CD14-positive monocyte (primary cell): ENCODE results near the gene IL1B. TPM values are rescaled to one million over a fixed set of nuclear protein-coding genes. Genes with fewer than 3 reads are reported as not detected.
A peak's percentile ranks its signal among the peaks of the same experiment; 100 is the strongest.

ENCODE experiments used
- DNase-seq, 3 donors: peaks; one replicate each; pipeline ENCODE4 v3.0.0-alpha.2; 2011 to 2022
- H2AFZ ChIP-seq: 2 replicates; pipeline ENCODE4 v1.6.0; 2012; ENCODE audit warnings: mild to moderate bottlenecking, low read depth, low read length, inconsistent platforms; ENCODE audit not compliant: insufficient read depth, poor library complexity, severe bottlenecking
- H3K27ac ChIP-seq, 2 donors: 1 replicate in 1 of 2; 2 replicates in 1 of 2; pipeline ENCODE4 v1.5.1; 2012 to 2013; ENCODE audit warnings: low read length in 2 of 2, control low read depth in 1 of 2, inconsistent platforms in 1 of 2, low read depth in 1 of 2, mild to moderate bottlenecking in 1 of 2
- H3K27me3 ChIP-seq, 2 donors: one replicate each; pipeline versions ENCODE4 v1.6.0 to v1.6.1; 2011 to 2013; ENCODE audit warnings: low read length in 2 of 2; ENCODE audit not compliant: control insufficient read depth in 2 of 2, insufficient read depth in 2 of 2
- H3K36me3 ChIP-seq, 2 donors: replicated peaks in 1 of 2; 1 replicate in 1 of 2; 2 replicates in 1 of 2; pipeline versions ENCODE4 v1.5.1 to v1.6.1; 2012 to 2013; ENCODE audit warnings: low read length in 2 of 2, control low read depth in 1 of 2, inconsistent platforms in 1 of 2, mild to moderate bottlenecking in 1 of 2; ENCODE audit not compliant: insufficient read depth in 2 of 2, control insufficient read depth in 1 of 2
- H3K4me1 ChIP-seq, 2 donors: 1 replicate in 1 of 2; 2 replicates in 1 of 2; pipeline versions ENCODE4 v1.5.1 to v1.6.1; 2012 to 2013; ENCODE audit warnings: low read length in 2 of 2, control low read depth in 1 of 2, inconsistent platforms in 1 of 2, mild to moderate bottlenecking in 1 of 2, moderate library complexity in 1 of 2; ENCODE audit not compliant: insufficient read depth in 2 of 2, control insufficient read depth in 1 of 2
- H3K4me2 ChIP-seq: replicated peaks from 2 replicates; pipeline ENCODE3; 2012; ENCODE audit warnings: low read length, moderate library complexity, mild to moderate bottlenecking; ENCODE audit not compliant: poor library complexity, severe bottlenecking; ENCODE audit errors: extremely low read depth
- H3K4me3 ChIP-seq, 3 experiments: fragments of 200-600 bp in 1 of 3; sonication (generic) in 1 of 3; replicated peaks in 1 of 3; 1 replicate in 2 of 3; 2 replicates in 1 of 3; pipeline ENCODE4 v1.5.1; 2011 to 2013; ENCODE audit warnings: low read length in 3 of 3, mild to moderate bottlenecking in 3 of 3, control low read depth in 2 of 3, low read depth in 2 of 3, inconsistent platforms in 1 of 3, moderate library complexity in 1 of 3
- H3K79me2 ChIP-seq: 2 replicates; pipeline ENCODE4 v1.6.0; 2012; ENCODE audit warnings: mild to moderate bottlenecking, control low read depth, inconsistent platforms, low read length, moderate library complexity; ENCODE audit not compliant: insufficient read depth
- H3K9ac ChIP-seq: 2 replicates; pipeline ENCODE4 v1.6.0; 2017; ENCODE audit warnings: low read length, mild to moderate bottlenecking; ENCODE audit not compliant: insufficient read depth, poor library complexity, severe bottlenecking
- H3K9me3 ChIP-seq, 2 donors: replicated peaks in 1 of 2; 1 replicate in 1 of 2; 2 replicates in 1 of 2; pipeline versions ENCODE4 v1.5.1 to v1.6.1; 2012 to 2013; ENCODE audit warnings: low read length in 2 of 2, control low read depth in 1 of 2; ENCODE audit not compliant: control insufficient read depth in 1 of 2, insufficient read depth in 1 of 2
- H4K20me1 ChIP-seq: 2 replicates; pipeline ENCODE4 v1.6.0; 2012; ENCODE audit warnings: mild to moderate bottlenecking, low read length, control low read depth, moderate library complexity; ENCODE audit not compliant: insufficient read depth
- H3K27ac Mint-ChIP-seq, 7 donors: one replicate each; pipeline ENCODE4 v1.8.0; 2020; ENCODE audit warnings: mild to moderate bottlenecking in 7 of 7, mixed read lengths in 7 of 7, moderate library complexity in 6 of 7, inconsistent platforms in 2 of 7
- H3K27me3 Mint-ChIP-seq, 3 donors: one replicate each; pipeline ENCODE4 v1.8.0; 2021 to 2022; ENCODE audit warnings: low read depth in 3 of 3, mild to moderate bottlenecking in 3 of 3, mixed read lengths in 3 of 3, moderate library complexity in 3 of 3, inconsistent platforms in 1 of 3
- H3K36me3 Mint-ChIP-seq, 2 donors: one replicate each; pipeline ENCODE4 v1.8.0; 2020; ENCODE audit warnings: mixed read lengths in 2 of 2, inconsistent platforms in 1 of 2, mild to moderate bottlenecking in 1 of 2
- H3K4me1 Mint-ChIP-seq: one replicate; pipeline ENCODE4 v1.8.0; 2020; ENCODE audit warnings: mild to moderate bottlenecking, mixed read lengths
- H3K4me3 Mint-ChIP-seq, 2 donors: one replicate each; pipeline ENCODE4 v1.8.0; 2020; ENCODE audit warnings: mild to moderate bottlenecking in 2 of 2, mixed read lengths in 2 of 2, moderate library complexity in 1 of 2
- H3K9me3 Mint-ChIP-seq, 7 donors: one replicate each; pipeline ENCODE4 v1.8.0; 2020 to 2022; ENCODE audit warnings: mixed read lengths in 7 of 7, mild to moderate bottlenecking in 6 of 7, moderate library complexity in 6 of 7, inconsistent platforms in 2 of 7
- CTCF ChIP-seq: fragments of 200-600 bp; IDR thresholded peaks from one replicate; pipeline ENCODE4 v1.8.0; 2022; ENCODE audit warnings: antibody characterized with exemption, mild to moderate bottlenecking
- WGBS: methylation state at CpG from one replicate; pipeline ENCODE4 v1.1.5; 2013; ENCODE audit warnings: missing lambda C conversion rate; ENCODE audit not compliant: insufficient coverage; 5-methylcytosine and 5-hydroxymethylcytosine counted together
- intact Hi-C, 2 donors: fragments of 100-400 bp; cut with micrococcal nuclease; formaldehyde crosslinking; loops; one replicate each; pipeline versions ENCODE4 v1.15.0 to v1.15.1; 2023
- polyA plus RNA-seq, 3 donors: library from polyadenylated mRNA; depleted of rRNA in 1 of 3; unstranded in 2 of 3; stranded (reverse) in 1 of 3; fragments of 300-500 nt in 2 of 3; fragments of >200 nt in 1 of 3; fragmentation: Illumina TruSeq in 2 of 3; gene quantifications; 1 replicate in 2 of 3; 2 replicates in 1 of 3; pipeline ENCODE4 v1.2.3, GENCODE V29; 2012 to 2021

The IL1B gene
- polyA plus RNA-seq, 3 donors = 65.1 to 1,419 (median 114) TPM

GRCh38 chr2:112788653-112789052 lies 47.9 kb downstream of the IL1B start:
- no peak for DNase-seq
- Mint-ChIP-seq H3K27me3 (peaks cover 1 to 11% (median 2%) of the 10 kb centered on the region in 3 donors), H3K4me3 (no peak overlapping the region), H3K9me3 (peaks cover 5 to 10% (median 7%) of the 10 kb centered on the region in 7 donors), H3K4me1 (peaks cover 66% of the 10 kb centered on the region), H3K36me3 (no peaks in the 10 kb centered on the region), H3K27ac (peak overlapping the region; percentile 84 to 93 (median 88))
- Histone ChIP-seq H3K4me2 (no peak overlapping the region), H3K4me1 (peaks cover 60 to 82% of the 10 kb centered on the region in 2 donors), H4K20me1 (peaks cover 4% of the 10 kb centered on the region), H3K9ac (no peak overlapping the region), H3K27ac (peak overlapping the region; percentile 47 to 62), H2AFZ (no peak overlapping the region), H3K79me2 (no peaks in the 10 kb centered on the region), H3K4me3 (no peak overlapping the region), H3K9me3 (no peaks in the 10 kb centered on the region), H3K27me3 (no peaks in the 10 kb centered on the region), H3K36me3 (no peaks in the 10 kb centered on the region)
- WGBS = 100% methylated on average over 2 of the region's 3 CpGs
- TF ChIP-seq CTCF = no peak
- intact Hi-C loops = no loop called here

- H4K20me1 ChIP-seq = no peaks in the 10 kb centered on the region
- no peak overlapping the region for H2AFZ ChIP-seq
- no peak for TF ChIP-seq CTCF
- no peaks in the 10 kb centered on the region for H3K9me3 ChIP-seq
- peak overlapping the region; percentile 47 to 62 for H3K27ac ChIP-seq
- no peaks in the 10 kb centered on the region for H3K36me3 ChIP-seq
- H3K4me3 ChIP-seq = no peak overlapping the region
- H3K9me3 Mint-ChIP-seq = peaks cover 0 to 4% (median 2%) of the 10 kb centered on the region in 7 donors
- H3K4me2 ChIP-seq = peak overlapping the region; percentile 7
- peak overlapping the region; percentile 86 to 93 (median 90) for H3K27ac Mint-ChIP-seq
- peaks cover 0 to 11% (median 2%) of the 10 kb centered on the region in 3 donors for H3K27me3 Mint-ChIP-seq
- H3K4me1 Mint-ChIP-seq = peaks cover 61% of the 10 kb centered on the region
- intact Hi-C loops = no loop called here
- H3K27me3 ChIP-seq = no peaks in the 10 kb centered on the region
- no peaks in the 10 kb centered on the region for H3K79me2 ChIP-seq
- peaks cover 0 to 2% of the 10 kb centered on the region in 2 donors for H3K36me3 Mint-ChIP-seq
- H3K4me1 ChIP-seq = peaks cover 58 to 82% of the 10 kb centered on the region in 2 donors
- WGBS = no CpG with 5 or more reads among the region's 4 CpGs
- DNase-seq = peak; percentile 54 to 90 (median 79)
- peak overlapping the region in 1 of 2 donors; percentile 30 for H3K4me3 Mint-ChIP-seq
- no peak overlapping the region for H3K9ac ChIP-seq
These were observed 48.7 kb downstream of the IL1B start for GRCh38 chr2:112787729-112788393.
